GM12878 (cell line): ENCODE measurements around the gene COL5A1. TPM values are rescaled to one million over a fixed set of nuclear protein-coding genes. Genes with fewer than 3 reads are reported as not detected.

Source experiments
- ATAC-seq: fragments of 200-7000 bp; cut with Tn5 transposase; 3 replicates; pipeline ENCODE4 v1.9.1; 2020; ENCODE audit warnings: mild to moderate bottlenecking, moderate library complexity
- BruUV-seq: library from RNA; stranded (reverse); fragments of 400-500 nt; replicated peaks from 2 replicates; lab custom pipeline; 2021; lab: Mats Ljungman, UMichigan
- CTCF ChIA-PET: fragments of 300-600 bp; sonication (Branson Sonifier 250); formaldehyde crosslinking; extraction: SDS; loops from one replicate; lab custom pipeline; 2021; ENCODE audit warnings: inconsistent platforms; lab: Yijun Ruan, JAX
- POLR2A ChIA-PET: fragments of 350-600 bp; formaldehyde crosslinking; extraction: SDS; loops from one replicate; lab custom pipeline; 2021; ENCODE audit warnings: inconsistent platforms; lab: Charles Lee
- RAD21 ChIA-PET: fragments of 300-600 bp; sonication (Branson Sonifier 250); formaldehyde crosslinking; loops from one replicate; lab custom pipeline; 2023; ENCODE audit warnings: antibody characterized with exemption; ENCODE audit not compliant: unreplicated experiment; lab: Charles Lee
- SMC1A ChIA-PET: fragments of 300-600 bp; sonication (Branson Sonifier 250); formaldehyde crosslinking; loops from one replicate; lab custom pipeline; 2023; ENCODE audit not compliant: unreplicated experiment, uncharacterized antibody; lab: Charles Lee
- DNase-seq: peaks from one replicate; pipeline ENCODE4 v3.0.0-alpha.2; 2011; ENCODE audit warnings: low read depth, low spot score
- FAIRE-seq: peaks from 3 replicates; lab custom pipeline; 2011; peaks lifted over from hg19 to GRCh38; lab: Jason Lieb, UNC
- H2AFZ ChIP-seq: 2 replicates; pipeline ENCODE4 v1.6.0; 2011; ENCODE audit warnings: low read depth, low read length, control low read depth; ENCODE audit not compliant: control insufficient read depth
- H3K27ac ChIP-seq: 2 replicates; pipeline ENCODE4 v1.5.1; 2011; ENCODE audit warnings: control low read depth; ENCODE audit not compliant: control insufficient read depth, insufficient read depth
- H3K27me3 ChIP-seq, 2 experiments: replicated peaks in 1 of 2; 2 replicates each; pipeline versions ENCODE4 v1.6.0 to v1.6.1; 2011; ENCODE audit warnings: low read length in 1 of 2; ENCODE audit not compliant: control insufficient read depth in 2 of 2, insufficient read depth in 2 of 2
- H3K36me3 ChIP-seq, 2 experiments: 2 replicates each; pipeline ENCODE4 v1.5.1; 2011; ENCODE audit warnings: low read length in 1 of 2; ENCODE audit not compliant: control insufficient read depth in 2 of 2, insufficient read depth in 2 of 2
- H3K4me1 ChIP-seq: 2 replicates; pipeline ENCODE4 v1.6.1; 2011; ENCODE audit warnings: mild to moderate bottlenecking, low read length, moderate library complexity, mixed read lengths; ENCODE audit not compliant: control insufficient read depth, insufficient read depth
- H3K4me2 ChIP-seq: 2 replicates; pipeline ENCODE4 v1.6.0; 2011; ENCODE audit warnings: control low read depth; ENCODE audit not compliant: control insufficient read depth, insufficient read depth
- H3K4me3 ChIP-seq: fragments of 200-600 bp; sonication (generic); 2 replicates; pipeline ENCODE4 v1.5.1; 2016
- H3K79me2 ChIP-seq: 2 replicates; pipeline ENCODE4 v1.6.0; 2011; ENCODE audit warnings: low read length; ENCODE audit not compliant: control insufficient read depth, insufficient read depth
- H3K9ac ChIP-seq: 2 replicates; pipeline ENCODE4 v1.8.0; 2011; ENCODE audit warnings: low read length, control low read depth, mixed read lengths; ENCODE audit not compliant: control insufficient read depth, insufficient read depth
- H3K9me3 ChIP-seq: replicated peaks from 3 replicates; pipeline ENCODE4 v1.5.1; 2011; ENCODE audit warnings: mild to moderate bottlenecking, low read length; ENCODE audit not compliant: control insufficient read depth, insufficient read depth
- H4K20me1 ChIP-seq: 2 replicates; pipeline ENCODE4 v1.6.0; 2011; ENCODE audit not compliant: control insufficient read depth, insufficient read depth
- ATF3 ChIP-seq: IDR thresholded peaks from 2 replicates; pipeline ENCODE4 v1.6.1; 2011; ENCODE audit warnings: low read depth, mild to moderate bottlenecking, low read length, moderate library complexity, borderline replicate concordance; ENCODE audit errors: extremely low read depth
- CBX3 ChIP-seq: fragments of 200-600 bp; sonication (generic); IDR thresholded peaks from 2 replicates; pipeline ENCODE4 v1.6.1; 2016; ENCODE audit warnings: low read depth, borderline replicate concordance
- CEBPB ChIP-seq, 2 experiments: fragments of 150-350 bp in 1 of 2; IDR thresholded peaks; 2 replicates each; pipeline ENCODE4 v1.6.1; 2012 to 2014; ENCODE audit warnings: low read depth in 2 of 2, low read length in 2 of 2, borderline replicate concordance in 1 of 2, inconsistent platforms in 1 of 2
- KAT2A ChIP-seq: conservative IDR thresholded peaks from 2 replicates; pipeline ENCODE4 v1.6.1; 2011; ENCODE audit warnings: low read depth, low read length; ENCODE audit not compliant: control insufficient read depth
- MXI1 ChIP-seq: fragments of 150-350 bp; IDR thresholded peaks from 2 replicates; pipeline ENCODE4 v1.6.1; 2011; ENCODE audit warnings: low read depth, mild to moderate bottlenecking, inconsistent platforms, low read length, improper control_type of control experiment
- NFIC ChIP-seq: IDR thresholded peaks from 2 replicates; pipeline ENCODE4 v1.6.1; 2012; ENCODE audit warnings: low read depth, mild to moderate bottlenecking, inconsistent platforms, low read length, moderate library complexity
- NR2F1 ChIP-seq: fragments of 450-650 bp; conservative IDR thresholded peaks from 2 replicates; pipeline ENCODE4 v1.6.1; 2017; ENCODE audit warnings: mild to moderate bottlenecking
- NRF1 ChIP-seq: conservative IDR thresholded peaks from 2 replicates; pipeline ENCODE4 v1.6.1; 2011; ENCODE audit warnings: mild to moderate bottlenecking, low read depth, low read length, improper control_type of control experiment
- PBX3 ChIP-seq: IDR thresholded peaks from 2 replicates; pipeline ENCODE4 v1.6.1; 2011; ENCODE audit warnings: mild to moderate bottlenecking, low read depth, low read length, moderate library complexity; ENCODE audit not compliant: insufficient replicate concordance
- POU2F2 ChIP-seq: IDR thresholded peaks from 3 replicates; pipeline ENCODE4 v1.6.1; 2011; ENCODE audit warnings: low read depth, mild to moderate bottlenecking, low read length, borderline replicate concordance
- SREBF2 ChIP-seq: IDR thresholded peaks from 2 replicates; pipeline ENCODE4 v1.6.1; 2012; ENCODE audit warnings: mild to moderate bottlenecking, low read length
- SRF ChIP-seq, 2 experiments: IDR thresholded peaks; 2 replicates each; pipeline ENCODE4 v1.6.1; 2011; ENCODE audit warnings: low read depth in 2 of 2, low read length in 2 of 2, mild to moderate bottlenecking in 1 of 2, moderate library complexity in 1 of 2
- SUPT20H ChIP-seq: IDR thresholded peaks from 2 replicates; pipeline ENCODE4 v1.6.1; 2011; ENCODE audit warnings: low read depth, mild to moderate bottlenecking, low read length, moderate library complexity, borderline replicate concordance; ENCODE audit not compliant: control insufficient read depth
- TCF12 ChIP-seq: IDR thresholded peaks from 2 replicates; pipeline ENCODE4 v1.6.1; 2011; ENCODE audit warnings: low read depth, mild to moderate bottlenecking, low read length
- TCF3 ChIP-seq: IDR thresholded peaks from 2 replicates; pipeline ENCODE4 v1.6.1; 2012; ENCODE audit warnings: low read depth, mild to moderate bottlenecking, low read length, borderline replicate concordance; ENCODE audit not compliant: insufficient read depth
- WGBS: methylation state at CpG from one replicate; pipeline ENCODE4 v1.1.6; 2016; ENCODE audit warnings: low lambda C conversion rate; ENCODE audit not compliant: insufficient replicate concordance, insufficient coverage; ENCODE audit errors: missing lambda C conversion rate; 5-methylcytosine and 5-hydroxymethylcytosine counted together
- in situ Hi-C: fragments of 300-500 bp; cut with MboI; formaldehyde crosslinking; loops from 9 replicates; pipeline ENCODE4 v1.14.3; 2018; ENCODE audit warnings: mixed read lengths
- intact Hi-C: fragments of 100-400 bp; cut with micrococcal nuclease; formaldehyde crosslinking; loops from one replicate; pipeline ENCODE4 v1.14.2; 2022; ENCODE audit not compliant: unreplicated experiment
- polyA plus RNA-seq, 11 experiments: library from polyadenylated mRNA; depleted of rRNA in 4 of 11; unstranded in 6 of 11; stranded (reverse) in 5 of 11; fragments of >200 nt; fragmentation: Nextera tagmentation in 4 of 11; fragmentation: Illumina TruSeq in 1 of 11; extraction: Ambion mirVana in 4 of 11; extraction: Trizol in 1 of 11; gene quantifications; 1 replicate in 1 of 11; 2 replicates in 10 of 11; pipeline versions ENCODE4 v1.2.1 to v1.2.3, GENCODE V29; 2011 to 2016; ENCODE audit warnings: inconsistent platforms in 2 of 11, missing spikeins in 2 of 11, low read depth in 1 of 11
- total RNA-seq, 4 experiments: library from RNA; depleted of rRNA in 3 of 4; stranded (reverse); fragments of >200 nt in 3 of 4; fragmentation: Illumina TruSeq in 1 of 4; extraction: Trizol in 1 of 4; gene quantifications; 2 replicates each; pipeline versions ENCODE4 v1.2.1 to v1.2.3, GENCODE V29; 2013 to 2021
- TF ChIP-seq, protein P1 (sequence below): fragments of 450-650 bp; formaldehyde crosslinking; IDR thresholded peaks from 2 replicates; pipeline ENCODE4 v1.4.0; 2022; ENCODE audit warnings: mild to moderate bottlenecking, moderate library complexity
- TF ChIP-seq, protein P2 (sequence below): fragments of 450-650 bp; IDR thresholded peaks from 2 replicates; pipeline ENCODE4 v1.6.1; 2016; ENCODE audit warnings: mild to moderate bottlenecking

Gene COL5A1
- total and polyA plus RNA-seq, 10 of the 15 experiments (the other 5 are each of a cell fraction or from before 2014, with no cell fraction given) = under 0.01 to 0.15 (median 0.13) TPM; not detected in 4

DNA sequence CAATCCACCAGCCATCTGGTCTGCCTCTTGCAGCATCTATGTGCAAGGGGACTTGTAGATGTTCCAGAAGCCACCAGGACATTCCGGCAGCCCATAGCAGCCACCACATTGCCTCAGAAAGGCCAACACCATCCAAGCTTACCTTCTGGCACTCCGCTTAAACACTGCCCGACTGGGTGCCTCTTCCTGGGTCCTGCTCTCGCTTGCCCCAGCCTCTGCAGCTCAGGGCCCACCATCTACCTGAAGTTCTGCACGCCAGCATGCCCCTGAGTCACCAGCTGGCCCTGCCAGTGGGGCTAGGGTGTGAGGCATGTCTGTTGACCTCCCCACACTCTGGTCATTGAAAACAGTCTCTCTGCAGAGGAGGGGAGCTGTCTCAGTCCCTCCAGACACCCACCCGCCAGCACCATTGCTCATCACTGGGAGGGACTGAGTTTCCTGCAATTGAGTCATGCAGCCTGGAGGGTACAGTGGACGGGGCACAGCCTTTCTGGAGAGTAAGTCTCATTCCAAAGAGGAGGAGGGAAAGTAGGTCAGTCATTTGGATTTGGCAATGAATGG lies 16.9 kb upstream of the COL5A1 start:
- Histone ChIP-seq H2AFZ (no peak overlapping the region), H3K4me1 (no peaks in the 10 kb centered on the region), H3K9me3 (no peaks in the 10 kb centered on the region), H3K27ac (no peak overlapping the region), H3K79me2 (no peaks in the 10 kb centered on the region), H3K27me3 (peaks cover 0 to 2% of the 10 kb centered on the region in 2 experiments; a peak in 2 of 4 replicates), H4K20me1 (no peaks in the 10 kb centered on the region), H3K9ac (no peak overlapping the region), H3K4me3 (no peak overlapping the region), H3K4me2 (no peak overlapping the region), H3K36me3 (no peaks in the 10 kb centered on the region)
- ChIA-PET POLR2A (no interaction called here), RAD21 (no interaction called here), CTCF (no interaction called here), SMC1A (no interaction called here)
- intact Hi-C loops (no loop called here), in situ Hi-C loops (no loop called here)
- WGBS = 24% methylated on average over 7 of the region's 7 CpGs
- no peak for ATAC-seq
- DNase-seq = no peak
- no peak for FAIRE-seq
- BruUV-seq = no TSS peak
- TF ChIP-seq, protein P1, sequence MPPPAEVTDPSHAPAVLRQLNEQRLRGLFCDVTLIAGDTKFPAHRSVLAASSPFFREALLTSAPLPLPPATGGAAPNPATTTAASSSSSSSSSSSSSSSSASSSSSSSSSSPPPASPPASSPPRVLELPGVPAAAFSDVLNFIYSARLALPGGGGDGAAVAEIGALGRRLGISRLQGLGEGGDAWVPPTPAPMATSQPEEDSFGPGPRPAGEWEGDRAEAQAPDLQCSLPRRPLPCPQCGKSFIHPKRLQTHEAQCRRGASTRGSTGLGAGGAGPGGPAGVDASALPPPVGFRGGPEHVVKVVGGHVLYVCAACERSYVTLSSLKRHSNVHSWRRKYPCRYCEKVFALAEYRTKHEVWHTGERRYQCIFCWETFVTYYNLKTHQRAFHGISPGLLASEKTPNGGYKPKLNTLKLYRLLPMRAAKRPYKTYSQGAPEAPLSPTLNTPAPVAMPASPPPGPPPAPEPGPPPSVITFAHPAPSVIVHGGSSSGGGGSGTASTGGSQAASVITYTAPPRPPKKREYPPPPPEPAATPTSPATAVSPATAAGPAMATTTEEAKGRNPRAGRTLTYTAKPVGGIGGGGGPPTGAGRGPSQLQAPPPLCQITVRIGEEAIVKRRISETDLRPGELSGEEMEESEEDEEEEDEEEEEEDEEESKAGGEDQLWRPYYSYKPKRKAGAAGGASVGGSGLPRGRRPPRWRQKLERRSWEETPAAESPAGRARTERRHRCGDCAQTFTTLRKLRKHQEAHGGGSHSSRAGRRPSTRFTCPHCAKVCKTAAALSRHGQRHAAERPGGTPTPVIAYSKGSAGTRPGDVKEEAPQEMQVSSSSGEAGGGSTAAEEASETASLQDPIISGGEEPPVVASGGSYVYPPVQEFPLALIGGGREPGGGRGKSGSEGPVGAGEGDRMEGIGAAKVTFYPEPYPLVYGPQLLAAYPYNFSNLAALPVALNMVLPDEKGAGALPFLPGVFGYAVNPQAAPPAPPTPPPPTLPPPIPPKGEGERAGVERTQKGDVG (CRISPR knock-in tag) = no peak
- TF ChIP-seq ATF3 = no peak
- no peak for TF ChIP-seq KAT2A
- TF ChIP-seq CEBPB (IDR thresholded peaks at IDR 0.05; ENCODE audit: borderline replicate concordance in 1 of 2, low read depth in 2 of 2, low read length in 2 of 2) = no peak
- no peak for TF ChIP-seq TCF3
- no peak for TF ChIP-seq TCF12
- TF ChIP-seq NR2F1 = no peak
- TF ChIP-seq PBX3 = no peak
- no peak for TF ChIP-seq CBX3
- no peak for TF ChIP-seq SREBF2
- no peak for TF ChIP-seq NFIC
- no peak for TF ChIP-seq NRF1
- TF ChIP-seq MXI1 = no peak
- no peak for TF ChIP-seq SUPT20H
- TF ChIP-seq, protein P2, sequence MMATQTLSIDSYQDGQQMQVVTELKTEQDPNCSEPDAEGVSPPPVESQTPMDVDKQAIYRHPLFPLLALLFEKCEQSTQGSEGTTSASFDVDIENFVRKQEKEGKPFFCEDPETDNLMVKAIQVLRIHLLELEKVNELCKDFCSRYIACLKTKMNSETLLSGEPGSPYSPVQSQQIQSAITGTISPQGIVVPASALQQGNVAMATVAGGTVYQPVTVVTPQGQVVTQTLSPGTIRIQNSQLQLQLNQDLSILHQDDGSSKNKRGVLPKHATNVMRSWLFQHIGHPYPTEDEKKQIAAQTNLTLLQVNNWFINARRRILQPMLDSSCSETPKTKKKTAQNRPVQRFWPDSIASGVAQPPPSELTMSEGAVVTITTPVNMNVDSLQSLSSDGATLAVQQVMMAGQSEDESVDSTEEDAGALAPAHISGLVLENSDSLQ = no peak
- no peak for TF ChIP-seq SRF (IDR thresholded peaks at IDR 0.05; ENCODE audit: low read depth in 2 of 2, low read length in 2 of 2)
- TF ChIP-seq POU2F2 = no peak
